Suppressor macrophage treated with lipopolysaccharide for 1 hour (primary cell): ENCODE data around the gene ANKRD36B.
"Not testable (repeated sequence)": the region's sequence is repeated elsewhere in the genome, so short reads cannot be mapped to it uniquely, and the experiment has no call there.

Experiments
- DNase-seq, 3 donors: peaks; one replicate each; pipeline ENCODE4 v3.0.0-alpha.2; 2020 to 2022

The ANKRD36B gene

GRCh38 chr2:97589598-97590510 is at the start of gene ANKRD36B:
Gene ANKRD36B (minus strand): TSS chr2:97589877. CDS start chr2:97589685, 192 bp downstream.
- peak; percentile 30 to 77 (median 58) for DNase-seq

DNA sequence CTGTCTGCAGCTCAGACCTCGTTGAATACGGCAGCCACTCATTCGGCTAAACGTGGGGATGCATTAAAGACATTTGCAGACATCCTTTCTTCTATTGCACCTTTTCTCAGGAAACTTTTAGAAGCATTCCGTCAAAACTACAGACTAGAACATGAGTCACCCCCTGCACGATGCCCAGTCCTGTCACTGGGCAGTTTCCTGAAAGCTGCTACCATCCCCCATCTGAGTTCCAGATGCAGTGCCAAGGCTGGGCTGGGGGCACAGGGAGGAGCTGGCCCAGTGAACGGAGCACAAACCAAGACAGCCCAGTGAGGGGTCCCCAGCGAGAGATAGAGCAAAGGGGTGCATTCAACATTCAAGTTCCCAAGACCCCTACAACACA is 36.4 kb upstream of the ANKRD36B start:
- not testable (repeated sequence) for DNase-seq

- not testable (repeated sequence) for DNase-seq
Measured at GRCh38 chr2:97625354-97626048, 35.8 kb upstream of the ANKRD36B start.

DNA sequence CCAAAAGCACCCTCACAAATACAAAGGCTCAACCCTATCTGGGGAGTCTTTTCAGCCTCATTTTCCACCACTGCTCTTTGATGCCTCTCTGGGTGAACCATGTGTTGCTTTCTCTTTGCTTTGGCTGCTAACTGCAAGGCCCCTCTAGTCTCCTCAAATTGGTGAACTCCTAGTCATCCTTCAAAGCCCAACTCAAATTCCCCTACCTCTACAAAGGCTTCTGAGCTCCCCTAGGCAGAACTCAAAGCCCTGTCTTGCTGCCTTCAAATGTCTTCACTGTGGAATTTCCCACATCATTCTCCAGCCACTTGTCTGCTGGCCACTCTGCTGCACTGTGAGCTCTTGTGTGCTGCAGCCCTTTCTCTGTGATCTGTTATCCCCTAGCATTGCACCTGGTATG is 33.3 kb upstream of the ANKRD36B start:
- DNase-seq: peak in 2 of 3 donors; percentile 20 to 34

DNA sequence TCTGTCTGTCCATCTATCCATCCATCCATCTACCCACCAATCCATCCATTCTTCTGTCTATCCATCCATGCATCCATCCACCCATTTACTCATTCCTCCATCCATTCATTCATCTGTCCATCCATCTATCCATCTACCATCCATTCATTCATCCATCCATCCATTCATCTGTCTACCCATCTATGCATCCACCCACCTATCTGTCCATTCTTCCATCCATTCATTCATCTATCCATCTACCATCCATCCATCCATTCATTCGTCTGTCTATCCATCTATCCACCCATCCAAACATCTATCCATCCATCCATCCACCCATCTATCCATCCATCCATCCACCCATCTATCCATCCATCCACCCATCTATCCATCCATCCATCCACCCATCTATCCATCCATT is 30.8 kb upstream of the ANKRD36B start:
- DNase-seq: not testable (repeated sequence)

DNA sequence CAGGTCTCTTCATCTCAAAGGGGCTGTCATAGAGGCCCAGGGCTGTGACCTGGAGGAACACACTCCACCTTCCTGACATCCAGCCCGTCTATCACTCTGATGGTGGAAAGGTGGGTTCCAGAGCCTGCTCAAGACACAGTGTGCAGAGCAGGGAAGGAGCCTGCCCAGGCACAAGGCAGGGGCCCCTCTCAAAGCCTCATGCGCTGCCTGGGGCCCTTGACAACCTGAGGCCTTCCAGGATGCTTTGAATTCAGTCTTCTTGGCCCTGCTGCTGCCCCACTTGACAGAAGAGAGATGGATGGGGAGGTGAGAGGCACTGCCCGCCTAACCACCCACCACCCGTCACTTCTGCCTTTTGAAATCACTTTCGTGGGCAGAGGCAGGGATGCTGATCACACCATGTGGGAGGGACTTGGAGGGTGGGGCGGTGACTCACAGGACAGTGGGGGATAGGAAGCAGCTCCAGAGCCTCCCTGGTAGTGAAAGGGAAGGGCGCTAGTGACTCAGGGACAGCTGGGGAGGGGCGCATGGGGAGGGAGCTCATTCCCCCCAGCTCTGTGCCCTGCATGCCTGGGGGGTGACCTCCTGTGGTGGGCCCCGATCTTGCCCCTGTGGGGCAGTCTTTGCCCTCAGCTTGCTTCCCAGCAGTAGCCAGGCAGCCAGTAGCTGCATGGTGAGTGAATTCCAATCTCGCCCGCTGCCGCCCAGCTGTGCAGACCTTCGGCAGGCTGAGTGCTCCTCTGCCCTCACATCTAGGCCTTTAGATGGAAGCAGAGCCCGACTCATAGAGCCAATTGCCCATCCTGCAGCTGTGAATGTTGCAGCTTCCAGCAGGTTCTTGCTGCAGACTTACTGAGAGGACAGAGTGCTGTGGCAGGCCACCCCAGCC is 29.5 kb upstream of the ANKRD36B start:
- DNase-seq: peak in 2 of 3 donors; percentile 32 to 66

- peak in 2 of 3 donors; percentile 23 to 26 for DNase-seq
Measured at GRCh38 chr2:97617911-97618310, 28.2 kb upstream of the ANKRD36B start.

DNA sequence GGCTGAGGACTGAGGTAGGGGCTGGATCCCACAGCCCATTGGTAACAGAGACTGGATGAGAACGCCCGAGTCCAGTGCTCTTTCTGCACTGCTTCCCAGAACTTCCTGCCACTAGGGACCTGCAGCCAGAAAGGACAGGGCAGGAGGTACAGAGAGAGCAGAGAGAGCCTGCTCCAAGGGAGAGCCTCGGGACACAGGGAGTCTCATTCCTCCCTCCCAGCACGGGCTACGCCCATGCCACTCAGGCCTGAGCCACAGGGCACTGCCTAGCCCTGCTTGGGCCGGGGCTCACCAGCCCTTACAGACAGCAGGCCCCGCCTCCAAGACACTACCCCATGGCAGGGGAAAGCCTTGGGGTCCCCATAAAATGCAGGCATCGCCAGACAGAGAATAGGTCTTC is 26.1 kb upstream of the ANKRD36B start:
- DNase-seq: not testable (repeated sequence)

DNA sequence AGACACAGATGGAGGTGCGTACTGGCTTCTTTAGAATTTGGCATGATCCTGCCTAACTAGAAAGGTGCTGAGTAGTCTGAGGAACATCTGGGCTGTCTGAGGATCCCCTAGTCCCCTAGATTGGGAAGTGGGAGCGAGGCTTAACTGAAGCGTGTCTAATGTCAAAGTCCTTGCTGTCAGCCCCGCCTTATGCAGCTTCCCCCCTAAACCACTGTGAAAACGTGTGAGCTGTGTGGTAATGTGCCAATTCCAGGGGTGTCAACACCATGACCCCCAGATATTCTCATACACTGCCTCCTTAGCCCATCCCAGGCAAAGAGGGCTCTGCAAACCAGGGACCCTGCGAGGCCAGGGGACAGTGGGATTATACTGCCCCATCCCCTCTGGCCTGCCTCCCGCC is 22.2 kb upstream of the ANKRD36B start:
- not testable (repeated sequence) for DNase-seq

DNA sequence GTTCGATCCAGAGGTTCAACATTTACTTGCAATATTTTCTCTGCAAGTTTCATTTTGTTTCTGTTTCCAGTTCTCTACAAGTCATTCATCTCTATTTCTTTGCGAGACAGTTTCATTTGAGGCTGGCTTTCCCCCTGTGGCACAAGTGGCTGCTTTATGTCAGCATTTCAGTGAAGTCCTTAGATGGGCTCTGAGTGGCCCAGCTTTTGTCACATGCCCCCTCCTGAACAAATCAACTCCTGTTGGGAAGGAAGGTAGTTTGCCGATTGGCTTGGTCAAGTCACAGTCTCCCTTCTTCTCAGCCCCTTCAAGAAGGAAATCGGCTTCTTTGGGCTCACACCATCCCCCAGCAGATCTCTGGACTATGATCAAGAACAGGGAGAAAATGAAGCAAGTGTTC is 19.1 kb upstream of the ANKRD36B start:
- not testable (repeated sequence) for DNase-seq

- DNase-seq: peak in 1 of 3 donors; percentile 3
Measured at GRCh38 chr2:97605524-97606339, 16.1 kb upstream of the ANKRD36B start.

DNA sequence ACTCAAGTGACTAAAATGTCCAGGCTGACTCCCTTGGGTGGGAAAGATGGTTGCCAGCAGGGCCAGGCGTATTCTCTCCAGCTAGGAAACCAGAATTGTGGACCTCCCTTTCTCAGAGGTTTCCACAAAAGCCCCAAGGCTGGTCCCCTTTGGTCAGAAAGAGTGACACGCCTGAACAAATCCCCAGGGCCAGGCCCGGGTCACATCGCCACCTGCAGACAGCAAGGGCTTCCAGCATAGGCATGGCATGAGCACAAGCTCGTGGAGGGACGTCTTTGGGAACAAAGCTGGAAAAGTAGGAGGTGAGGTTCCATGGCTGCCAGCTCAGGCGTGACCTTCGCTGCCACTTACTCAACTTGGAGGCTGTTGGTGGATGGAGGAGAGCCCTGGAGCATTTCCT is 15.4 kb upstream of the ANKRD36B start:
- not testable (repeated sequence) for DNase-seq

- DNase-seq: not testable (repeated sequence)
Measured at GRCh38 chr2:97601537-97601936, 11.9 kb upstream of the ANKRD36B start.

DNA sequence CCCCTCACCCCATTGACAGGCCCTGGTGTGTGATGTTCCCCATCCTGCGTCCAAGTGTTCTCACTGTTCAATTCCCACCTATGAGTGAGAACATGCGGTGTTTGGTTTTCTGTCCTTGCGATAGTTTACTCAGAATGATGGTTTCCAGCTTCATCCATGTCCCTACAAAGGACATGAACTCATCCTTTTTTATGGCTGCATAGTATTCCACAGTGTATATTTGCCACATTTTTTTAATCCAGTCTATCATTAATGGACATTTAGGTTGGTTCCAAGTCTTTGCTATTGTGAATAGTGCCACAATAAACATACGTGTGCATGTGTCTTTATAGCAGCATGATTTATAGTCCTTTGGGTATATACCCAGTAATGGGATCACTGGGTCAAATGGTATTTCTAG is 6.5 kb upstream of the ANKRD36B start:
- not testable (repeated sequence) for DNase-seq

DNA sequence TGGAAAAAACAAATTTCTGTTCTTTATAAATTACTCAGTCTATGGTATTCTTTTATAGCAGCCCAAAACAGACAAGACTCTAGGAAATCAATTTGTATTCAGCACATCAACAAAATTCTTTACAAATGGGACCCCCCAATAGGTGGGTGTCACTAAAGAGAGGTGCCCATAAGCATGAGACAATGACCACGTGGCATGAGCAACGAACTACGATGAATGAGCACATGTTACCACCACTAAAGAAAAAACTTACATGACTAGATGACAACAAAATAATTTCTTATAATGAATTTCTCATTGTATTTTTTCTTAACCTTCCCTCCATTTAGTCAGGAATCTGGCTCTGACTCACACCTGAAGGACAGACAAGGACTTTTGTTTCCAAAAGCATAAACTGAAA is 3.8 kb upstream of the ANKRD36B start:
- DNase-seq: not testable (repeated sequence)

GRCh38 chr2:97590515-97591394 is 1.1 kb upstream of the ANKRD36B start:
- peak; percentile 90 to 94 (median 92) for DNase-seq

GRCh38 chr2:97589257-97589597 is 450 bp downstream of the ANKRD36B start:
- DNase-seq: not testable (repeated sequence)

- not testable (repeated sequence) for DNase-seq
Measured at GRCh38 chr2:97565674-97566073, 24.0 kb downstream of the ANKRD36B start.

DNA sequence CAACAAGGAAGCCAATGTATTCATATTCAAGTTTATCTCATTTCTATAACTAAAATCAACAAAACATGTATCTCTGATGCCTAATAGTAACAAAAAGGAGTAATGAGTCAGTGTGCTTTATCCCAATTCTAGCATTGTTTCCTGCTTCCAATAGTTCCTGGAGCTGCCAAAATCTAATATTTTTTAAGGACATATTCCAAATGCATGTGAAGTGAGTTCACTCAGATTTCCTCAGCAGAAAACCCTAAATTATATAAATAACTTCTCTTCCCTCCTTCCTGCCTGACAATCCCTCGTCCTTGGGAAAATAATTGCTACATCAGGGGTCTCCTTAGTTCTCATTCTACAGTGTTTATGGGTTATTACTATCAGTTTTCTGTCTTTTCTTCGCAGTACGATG is 37.3 kb downstream of the ANKRD36B start:
- not testable (repeated sequence) for DNase-seq

- not testable (repeated sequence) for DNase-seq
Measured at GRCh38 chr2:97550498-97550897, 39.2 kb downstream of the ANKRD36B start.

DNA sequence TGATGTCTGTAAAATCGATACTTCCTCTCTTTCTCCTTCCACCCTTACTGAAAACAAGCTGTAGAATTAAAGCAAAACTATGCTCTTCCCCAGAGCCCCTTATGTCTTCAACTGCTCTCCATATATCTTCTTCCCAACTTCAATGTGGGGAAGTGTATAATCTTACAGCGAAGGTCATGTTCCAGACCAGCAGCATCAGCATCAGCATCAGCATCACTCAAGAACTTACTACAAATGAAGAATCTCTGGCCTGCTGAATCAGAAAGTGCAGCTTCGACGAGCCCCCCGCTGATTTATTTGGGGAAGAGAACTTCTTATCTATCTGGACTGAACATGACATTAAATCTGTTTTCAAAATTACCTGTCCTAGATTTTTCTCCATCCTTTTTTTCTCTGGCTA is 40.6 kb downstream of the ANKRD36B start:
- DNase-seq: not testable (repeated sequence)
